ENCODE measurements around the gene CAV1. TPM values are rescaled to one million over a fixed set of nuclear protein-coding genes. Genes with fewer than 3 reads are reported as not detected.

Gene CAV1
- total RNA-seq, 1 donor from 2014 or later, result 157 TPM

DNA sequence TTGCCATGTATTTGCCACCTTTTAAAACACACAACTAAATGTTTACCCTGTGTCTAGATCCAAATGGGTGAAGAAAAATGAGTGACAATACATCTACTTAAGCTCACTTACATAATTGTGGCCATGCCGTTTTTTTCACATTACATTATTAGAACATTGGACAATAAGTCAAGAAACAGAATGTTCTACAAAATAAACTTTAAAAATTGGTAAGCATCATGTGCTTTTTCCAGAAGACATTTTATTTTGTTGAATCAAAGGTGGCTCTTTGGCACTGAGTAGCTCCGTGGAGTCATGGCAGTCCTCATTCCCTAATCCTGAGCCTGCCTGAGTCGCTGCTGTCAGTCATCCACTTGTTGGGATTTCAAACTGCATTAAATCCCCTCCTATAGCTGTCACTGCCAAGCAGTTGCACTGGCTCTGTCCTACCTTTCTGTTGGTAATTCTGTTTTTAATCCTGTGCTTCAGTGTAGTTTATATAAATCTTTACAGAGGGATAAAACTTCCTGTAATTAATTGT lies 32.3 kb downstream of the CAV1 start:
- FAIRE-seq (no peak), DNase-seq (ENCODE audit: low read depth) (no peak)
- peaks cover 13% of the 10 kb centered on the region for H3K36me3 ChIP-seq (ENCODE audit: control insufficient read depth, insufficient read depth, low read length)
- no peak overlapping the region for H3K4me3 ChIP-seq (ENCODE audit: low read depth, low read length)
- TF ChIP-seq, protein P1, sequence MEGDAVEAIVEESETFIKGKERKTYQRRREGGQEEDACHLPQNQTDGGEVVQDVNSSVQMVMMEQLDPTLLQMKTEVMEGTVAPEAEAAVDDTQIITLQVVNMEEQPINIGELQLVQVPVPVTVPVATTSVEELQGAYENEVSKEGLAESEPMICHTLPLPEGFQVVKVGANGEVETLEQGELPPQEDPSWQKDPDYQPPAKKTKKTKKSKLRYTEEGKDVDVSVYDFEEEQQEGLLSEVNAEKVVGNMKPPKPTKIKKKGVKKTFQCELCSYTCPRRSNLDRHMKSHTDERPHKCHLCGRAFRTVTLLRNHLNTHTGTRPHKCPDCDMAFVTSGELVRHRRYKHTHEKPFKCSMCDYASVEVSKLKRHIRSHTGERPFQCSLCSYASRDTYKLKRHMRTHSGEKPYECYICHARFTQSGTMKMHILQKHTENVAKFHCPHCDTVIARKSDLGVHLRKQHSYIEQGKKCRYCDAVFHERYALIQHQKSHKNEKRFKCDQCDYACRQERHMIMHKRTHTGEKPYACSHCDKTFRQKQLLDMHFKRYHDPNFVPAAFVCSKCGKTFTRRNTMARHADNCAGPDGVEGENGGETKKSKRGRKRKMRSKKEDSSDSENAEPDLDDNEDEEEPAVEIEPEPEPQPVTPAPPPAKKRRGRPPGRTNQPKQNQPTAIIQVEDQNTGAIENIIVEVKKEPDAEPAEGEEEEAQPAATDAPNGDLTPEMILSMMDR (IDR thresholded peaks at IDR 0.05; ENCODE audit: insufficient read depth, low read length, severe bottlenecking), result no peak
- no peaks in the 10 kb centered on the region for H3K27me3 ChIP-seq (ENCODE audit: control insufficient read depth, insufficient read depth, low read length)

DNA sequence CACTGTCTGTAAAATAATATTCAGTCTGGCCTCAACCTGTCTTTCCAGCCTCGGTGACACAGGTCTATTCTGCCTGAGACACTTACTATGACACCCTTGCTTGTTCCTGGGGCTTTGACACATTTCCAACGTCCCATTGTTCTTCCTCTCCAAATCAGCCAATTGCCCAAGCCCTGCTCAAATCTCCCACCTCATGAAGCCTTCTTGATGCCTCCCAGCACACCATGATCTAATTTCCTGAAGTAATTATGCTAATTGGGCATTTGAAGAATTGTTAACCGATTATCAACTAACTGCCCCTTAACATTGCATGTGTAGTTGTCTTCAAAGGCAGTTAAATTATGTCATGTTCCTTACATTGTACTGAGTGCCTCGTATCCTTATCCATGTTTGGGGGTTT lies 33.1 kb downstream of the CAV1 start:
- Histone ChIP-seq H3K27me3 (ENCODE audit: control insufficient read depth, insufficient read depth, low read length) (no peaks in the 10 kb centered on the region), H3K4me3 (ENCODE audit: low read depth, low read length) (no peak overlapping the region), H3K36me3 (ENCODE audit: control insufficient read depth, insufficient read depth, low read length) (peaks cover 12% of the 10 kb centered on the region)
- TF ChIP-seq, protein P1 (IDR thresholded peaks at IDR 0.05; ENCODE audit: insufficient read depth, low read length, severe bottlenecking), result no peak
- FAIRE-seq, result no peak
- no peak for DNase-seq (ENCODE audit: low read depth)

DNA sequence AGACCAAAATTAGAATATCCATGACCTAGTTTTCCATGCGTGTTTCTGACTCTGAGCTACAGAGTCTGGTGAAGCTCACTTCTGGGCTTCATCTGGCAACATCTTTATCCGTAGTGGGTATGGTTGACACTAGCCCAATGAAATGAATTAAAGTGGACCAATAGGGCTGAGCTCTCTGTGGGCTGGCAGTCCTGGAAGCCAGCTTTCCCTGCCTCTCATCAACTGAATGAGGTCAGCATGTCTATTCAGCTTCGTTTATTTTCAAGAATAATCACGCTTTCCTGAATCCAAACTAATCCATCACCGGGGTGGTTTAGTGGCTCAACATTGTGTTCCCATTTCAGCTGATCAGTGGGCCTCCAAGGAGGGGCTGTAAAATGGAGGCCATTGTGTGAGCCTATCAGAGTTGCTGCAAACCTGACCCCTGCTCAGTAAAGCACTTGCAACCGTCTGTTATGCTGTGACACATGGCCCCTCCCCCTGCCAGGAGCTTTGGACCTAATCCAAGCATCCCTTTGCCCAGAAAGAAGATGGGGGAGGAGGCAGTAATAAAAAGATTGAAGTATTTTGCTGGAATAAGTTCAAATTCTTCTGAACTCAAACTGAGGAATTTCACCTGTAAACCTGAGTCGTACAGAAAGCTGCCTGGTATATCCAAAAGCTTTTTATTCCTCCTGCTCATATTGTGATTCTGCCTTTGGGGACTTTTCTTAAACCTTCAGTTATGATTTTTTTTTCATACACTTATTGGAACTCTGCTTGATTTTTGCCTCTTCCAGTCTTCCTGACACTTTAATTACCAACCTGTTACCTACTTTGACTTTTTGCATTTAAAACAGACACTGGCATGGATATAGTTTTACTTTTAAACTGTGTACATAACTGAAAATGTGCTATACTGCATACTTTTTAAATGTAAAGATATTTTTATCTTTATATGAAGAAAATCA lies 35.5 kb downstream of the CAV1 start:
- H3K4me3 ChIP-seq (ENCODE audit: low read depth, low read length), result no peak overlapping the region
- peaks cover 10% of the 10 kb centered on the region for H3K36me3 ChIP-seq (ENCODE audit: control insufficient read depth, insufficient read depth, low read length)
- FAIRE-seq (no peak), DNase-seq (ENCODE audit: low read depth) (no peak)
- H3K27me3 ChIP-seq (ENCODE audit: control insufficient read depth, insufficient read depth, low read length), result no peaks in the 10 kb centered on the region
- TF ChIP-seq, protein P1 (IDR thresholded peaks at IDR 0.05; ENCODE audit: insufficient read depth, low read length, severe bottlenecking), result no peak

DNA sequence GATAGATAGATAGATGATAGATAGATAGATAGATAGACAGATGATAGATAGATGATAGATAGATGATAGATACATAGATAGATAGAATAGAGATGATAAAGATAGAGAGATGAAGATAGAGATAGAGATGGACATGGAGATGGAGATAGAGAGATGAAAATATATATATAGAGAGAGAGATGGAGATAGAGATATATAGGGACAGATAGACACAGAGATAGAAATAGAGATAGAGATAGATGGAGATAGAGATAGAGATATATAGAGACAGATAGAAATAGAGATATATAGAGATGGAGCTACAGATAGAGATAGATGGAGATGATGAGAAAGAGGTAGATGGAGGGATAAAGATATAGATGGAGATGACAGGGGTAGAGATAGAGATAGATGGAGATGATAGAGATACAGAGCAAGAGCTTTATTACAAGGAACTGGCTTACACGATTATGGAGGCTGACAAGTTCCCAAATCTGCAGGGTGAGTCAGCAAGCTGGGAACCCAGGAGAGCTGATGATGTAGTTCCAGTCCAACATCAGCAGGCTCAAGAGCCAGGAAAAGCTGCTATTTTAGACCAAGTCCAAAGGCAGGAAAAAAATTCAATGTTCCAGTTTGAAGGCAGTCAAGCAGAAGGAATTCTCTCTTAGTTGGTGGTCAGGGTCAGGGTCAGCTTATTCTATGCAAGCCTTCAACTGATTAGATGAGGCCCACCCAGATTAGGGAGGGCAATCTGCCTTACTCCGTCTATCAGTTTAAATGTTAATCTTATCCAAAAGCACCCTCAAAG lies 37.1 kb downstream of the CAV1 start:
- Histone ChIP-seq H3K4me3 (ENCODE audit: low read depth, low read length) (no peak overlapping the region), H3K27me3 (ENCODE audit: control insufficient read depth, insufficient read depth, low read length) (no peaks in the 10 kb centered on the region), H3K36me3 (ENCODE audit: control insufficient read depth, insufficient read depth, low read length) (peaks cover 10% of the 10 kb centered on the region)
- no peak for FAIRE-seq
- peak; percentile 41 for DNase-seq (ENCODE audit: low read depth)
- TF ChIP-seq, protein P1 (IDR thresholded peaks at IDR 0.05; ENCODE audit: insufficient read depth, low read length, severe bottlenecking), result no peak

DNA sequence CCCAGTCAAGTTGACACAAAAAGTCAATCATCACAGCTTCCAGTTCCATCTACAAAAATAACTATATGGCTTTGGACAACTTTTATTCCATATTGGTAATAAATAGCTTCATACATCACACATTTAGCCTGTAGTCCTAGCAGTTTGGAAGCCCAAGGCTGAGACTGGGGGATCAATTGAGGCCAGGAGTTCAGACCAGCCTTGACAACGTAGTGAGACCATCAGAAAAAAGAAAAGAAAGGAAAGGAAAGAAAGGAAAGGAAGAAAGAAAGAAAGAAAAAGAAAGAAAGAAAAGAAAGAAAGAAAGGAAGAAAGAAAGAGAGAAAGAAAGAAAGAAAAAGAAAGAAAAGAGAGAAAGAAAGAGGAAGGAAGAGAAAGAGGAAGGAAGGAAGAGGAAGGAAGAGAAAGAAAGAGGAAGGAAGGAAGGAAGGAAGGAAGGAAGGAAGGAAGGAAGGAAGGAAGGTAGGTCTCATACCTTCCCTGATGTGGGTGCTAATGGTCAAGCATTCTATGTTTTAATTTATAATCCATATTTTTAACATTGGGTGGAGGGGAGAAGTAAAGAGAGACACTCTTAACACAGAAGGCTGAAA lies 37.8 kb downstream of the CAV1 start:
- H3K27me3 ChIP-seq (ENCODE audit: control insufficient read depth, insufficient read depth, low read length), result no peaks in the 10 kb centered on the region
- no peak for FAIRE-seq
- TF ChIP-seq, protein P1 (IDR thresholded peaks at IDR 0.05; ENCODE audit: insufficient read depth, low read length, severe bottlenecking), result no peak
- no peak overlapping the region for H3K4me3 ChIP-seq (ENCODE audit: low read depth, low read length)
- no peak for DNase-seq (ENCODE audit: low read depth)
- peaks cover 8% of the 10 kb centered on the region for H3K36me3 ChIP-seq (ENCODE audit: control insufficient read depth, insufficient read depth, low read length)
